ENCODE data around the gene C6orf136. TPM values are rescaled to one million over a fixed set of nuclear protein-coding genes. Genes with fewer than 3 reads are reported as not detected.

The C6orf136 gene
- total and polyA plus RNA-seq, 2 experiments from 2014 or later, result 2.4 to 8.6 TPM

DNA sequence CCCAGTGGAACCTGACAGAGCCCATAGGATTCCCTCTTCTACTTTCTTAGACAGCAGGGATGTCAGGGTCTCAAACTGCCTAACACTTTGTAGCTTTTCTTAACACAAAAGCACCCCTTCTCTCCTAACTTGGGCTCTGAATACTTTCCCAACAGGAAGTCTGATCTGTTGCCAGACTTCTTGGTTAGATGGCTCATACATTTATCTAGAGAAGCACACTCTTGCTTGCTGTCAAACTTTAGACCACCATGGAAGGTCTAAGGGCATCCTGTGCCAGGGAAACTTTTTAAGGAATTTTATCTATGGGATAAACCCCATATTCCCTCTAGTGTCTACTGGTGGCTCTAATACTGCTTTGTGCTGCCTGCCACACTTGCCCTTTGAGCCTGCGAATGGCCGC lies 3.3 kb upstream of the C6orf136 start:
- no peak overlapping the region for H3K27ac ChIP-seq
- H3K4me3 ChIP-seq, result no peak overlapping the region
- H3K27me3 ChIP-seq (replicated peaks; ENCODE audit: insufficient read depth), result no peaks in the 10 kb centered on the region
- peaks cover 31% of the 10 kb centered on the region for H3K79me2 ChIP-seq (ENCODE audit: insufficient read depth)
- peak; percentile 3 for DNase-seq
- H3F3A ChIP-seq (ENCODE audit: insufficient read depth), result peaks cover 4% of the 10 kb centered on the region; the same call in 1 of the 2 replicates
- no peak for TF ChIP-seq EZH2phosphoT487 (IDR thresholded peaks at IDR 0.05; ENCODE audit: insufficient read depth, low read depth)
- TF ChIP-seq EZH2 (IDR thresholded peaks at IDR 0.05; ENCODE audit: insufficient read depth, poor library complexity, severe bottlenecking), result no peak
- no peak overlapping the region for H3K9ac ChIP-seq
- H3K9me2 ChIP-seq (ENCODE audit: insufficient read depth), result no peaks in the 10 kb centered on the region
- no peak overlapping the region for H2AFZ ChIP-seq
- in situ Hi-C loops (cut with MboI), result no loop called here
- no peak overlapping the region for H3K4me2 ChIP-seq (ENCODE audit: unreplicated experiment)
- H3K9me3 ChIP-seq (ENCODE audit: low read depth), result no peaks in the 10 kb centered on the region
- H3K4me1 ChIP-seq (ENCODE audit: insufficient read depth), result 0 out of 2 replicates have a peak, but pooled peaks cover 4% of the 10 kb centered on the region
- no peaks in the 10 kb centered on the region for H4K20me1 ChIP-seq (ENCODE audit: insufficient read depth)
- no peaks in the 10 kb centered on the region; the same call in 1 of the 2 replicates for H3K36me3 ChIP-seq (ENCODE audit: low read depth)
- WGBS, 2 experiments (ENCODE audit: low coverage in 1 of 2, low lambda C conversion rate in 2 of 2, missing lambda C conversion rate in 2 of 2), result 100% methylated on average over 2 of the region's 2 CpGs

DNA sequence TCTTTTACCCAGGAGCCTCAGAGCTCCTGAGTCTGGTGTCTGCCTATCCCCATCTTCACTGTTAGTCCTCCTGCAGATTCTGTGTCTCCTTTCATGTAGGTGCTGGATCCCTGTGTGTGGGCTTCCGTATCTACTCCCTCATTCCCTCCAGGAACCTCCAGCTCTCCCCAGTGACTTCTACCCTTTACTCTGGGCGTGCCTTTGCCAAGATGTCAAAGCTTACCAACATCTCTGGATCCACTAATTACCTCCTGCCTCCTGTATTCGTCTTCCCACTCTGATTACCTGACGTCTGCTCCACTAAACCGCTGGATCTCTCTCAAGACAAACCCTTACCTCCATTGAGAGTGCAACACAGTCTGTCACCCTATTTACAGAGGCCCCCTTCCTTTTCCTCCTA lies 2.2 kb upstream of the C6orf136 start:
- Histone ChIP-seq H3K9me3 (ENCODE audit: low read depth) (no peaks in the 10 kb centered on the region), H3K4me3 (no peak overlapping the region), H3F3A (ENCODE audit: insufficient read depth) (peaks cover 4% of the 10 kb centered on the region; the same call in 1 of the 2 replicates), H3K27ac (no peak overlapping the region), H3K9me2 (ENCODE audit: insufficient read depth) (no peaks in the 10 kb centered on the region), H3K36me3 (ENCODE audit: low read depth) (no peaks in the 10 kb centered on the region; the same call in 1 of the 2 replicates), H4K20me1 (ENCODE audit: insufficient read depth) (no peaks in the 10 kb centered on the region), H3K27me3 (replicated peaks; ENCODE audit: insufficient read depth) (no peaks in the 10 kb centered on the region), H3K4me2 (ENCODE audit: unreplicated experiment) (no peak overlapping the region), H3K9ac (no peak overlapping the region; the same call in 1 of the 2 replicates), H3K79me2 (ENCODE audit: insufficient read depth) (peaks cover 42% of the 10 kb centered on the region), H3K4me1 (ENCODE audit: insufficient read depth) (0 out of 2 replicates have a peak, but pooled peaks cover 4% of the 10 kb centered on the region), H2AFZ (no peak overlapping the region)
- no peak for DNase-seq
- TF ChIP-seq EZH2 (IDR thresholded peaks at IDR 0.05; ENCODE audit: insufficient read depth, poor library complexity, severe bottlenecking) (no peak), EZH2phosphoT487 (IDR thresholded peaks at IDR 0.05; ENCODE audit: insufficient read depth, low read depth) (no peak)
- in situ Hi-C loops (cut with MboI), result no loop called here
- 83 to 85% methylated on average over 5 of the region's 5 CpGs for WGBS, 2 experiments (ENCODE audit: low coverage in 1 of 2, low lambda C conversion rate in 2 of 2, missing lambda C conversion rate in 2 of 2)

DNA sequence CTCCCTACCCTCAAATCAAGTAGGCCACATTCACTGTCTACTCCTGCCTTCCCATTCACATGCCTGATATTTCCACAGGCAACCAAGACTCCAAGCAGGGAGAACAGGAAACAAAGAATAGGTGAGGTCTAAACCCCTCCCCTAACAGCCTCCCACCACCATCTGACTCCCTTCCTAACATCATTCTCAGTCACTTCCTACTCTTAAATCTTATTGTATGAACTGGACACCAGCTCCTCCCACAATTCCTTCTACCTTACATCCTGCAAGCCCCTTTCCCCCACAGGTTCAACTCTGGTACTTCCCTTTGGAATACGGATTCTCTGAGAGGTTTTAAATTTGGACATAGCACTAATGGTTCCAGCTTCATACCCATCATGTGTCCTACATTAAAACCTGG lies 944 bp upstream of the C6orf136 start:
- no peak overlapping the region for H2AFZ ChIP-seq
- H3K79me2 ChIP-seq (ENCODE audit: insufficient read depth), result peaks cover 47% of the 10 kb centered on the region
- 46 to 58% methylated on average over 1 of the region's 1 CpG for WGBS, 2 experiments (ENCODE audit: low coverage in 1 of 2, low lambda C conversion rate in 2 of 2, missing lambda C conversion rate in 2 of 2)
- no peak for DNase-seq
- 0 out of 2 replicates have a peak, but pooled peaks cover 4% of the 10 kb centered on the region for H3K4me1 ChIP-seq (ENCODE audit: insufficient read depth)
- in situ Hi-C loops (cut with MboI), result no loop called here
- no peaks in the 10 kb centered on the region; the same call in 1 of the 2 replicates for H3K36me3 ChIP-seq (ENCODE audit: low read depth)
- no peak overlapping the region for H3K4me2 ChIP-seq (ENCODE audit: unreplicated experiment)
- H3K9me2 ChIP-seq (ENCODE audit: insufficient read depth), result no peaks in the 10 kb centered on the region
- peaks cover 4% of the 10 kb centered on the region; the same call in 1 of the 2 replicates for H3F3A ChIP-seq (ENCODE audit: insufficient read depth)
- H3K27me3 ChIP-seq (replicated peaks; ENCODE audit: insufficient read depth), result no peaks in the 10 kb centered on the region
- peak overlapping the region; percentile 78 for H3K9ac ChIP-seq
- H3K9me3 ChIP-seq (ENCODE audit: low read depth), result no peaks in the 10 kb centered on the region
- H3K4me3 ChIP-seq, result no peak overlapping the region
- no peak overlapping the region for H3K27ac ChIP-seq
- H4K20me1 ChIP-seq (ENCODE audit: insufficient read depth), result no peaks in the 10 kb centered on the region
- no peak for TF ChIP-seq EZH2phosphoT487 (IDR thresholded peaks at IDR 0.05; ENCODE audit: insufficient read depth, low read depth)
- TF ChIP-seq EZH2 (IDR thresholded peaks at IDR 0.05; ENCODE audit: insufficient read depth, poor library complexity, severe bottlenecking), result no peak

DNA sequence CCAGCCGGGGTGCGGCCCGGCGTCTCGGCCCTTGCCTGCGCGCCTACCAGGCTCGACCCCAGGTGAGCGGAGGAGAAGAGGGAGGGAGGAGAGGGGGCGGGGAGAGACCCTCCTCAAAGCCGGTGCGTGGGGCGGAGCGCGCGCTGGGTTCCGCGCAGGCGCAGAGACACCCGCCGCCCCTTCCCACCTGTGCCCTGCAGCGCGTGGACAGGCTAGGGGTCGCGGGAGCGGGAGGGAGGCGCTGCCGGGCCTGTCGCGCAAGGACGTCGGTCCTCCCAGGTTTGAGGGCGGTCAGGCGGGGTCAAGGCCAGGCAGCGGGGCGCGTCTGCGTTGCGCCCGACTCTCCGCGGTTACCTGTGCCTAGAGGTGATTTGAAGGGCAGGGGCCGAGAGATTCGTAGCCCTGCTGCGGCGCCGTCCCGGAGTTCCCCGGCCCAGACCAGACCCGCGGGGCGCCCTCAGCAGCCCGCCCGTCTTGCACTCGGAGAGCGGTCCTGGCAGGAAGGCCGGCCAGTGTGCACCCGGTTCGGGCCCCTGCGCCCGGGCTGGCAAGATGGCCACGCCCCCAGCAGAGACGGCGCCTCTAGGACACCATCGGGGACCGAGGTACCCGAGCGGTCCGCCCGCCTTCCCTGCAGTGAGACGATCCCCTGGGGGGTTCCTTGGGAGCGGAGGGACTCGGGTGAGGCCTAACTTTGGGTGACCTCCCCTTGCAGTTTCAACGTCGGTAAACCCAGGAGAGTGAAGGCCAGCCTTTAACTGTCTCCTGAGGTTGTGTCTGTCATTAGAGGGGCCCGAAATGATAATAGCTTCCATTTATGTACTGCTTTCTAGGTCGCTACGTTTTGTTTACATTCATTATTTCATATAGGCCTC lies 546 bp downstream of the C6orf136 start:
- DNase-seq, result peak; percentile 87
- Histone ChIP-seq H3K27me3 (replicated peaks; ENCODE audit: insufficient read depth) (no peaks in the 10 kb centered on the region), H3K79me2 (ENCODE audit: insufficient read depth) (peaks cover 47% of the 10 kb centered on the region), H3K36me3 (ENCODE audit: low read depth) (0 out of 2 replicates have a peak, but pooled peaks cover 6% of the 10 kb centered on the region), H3K9me2 (ENCODE audit: insufficient read depth) (no peaks in the 10 kb centered on the region), H3K9me3 (ENCODE audit: low read depth) (no peaks in the 10 kb centered on the region), H3F3A (ENCODE audit: insufficient read depth) (peaks cover 4% of the 10 kb centered on the region; the same call in 1 of the 2 replicates), H3K4me2 (ENCODE audit: unreplicated experiment) (peak overlapping the region; percentile 86), H3K4me3 (peak overlapping the region; percentile 79), H4K20me1 (ENCODE audit: insufficient read depth) (no peaks in the 10 kb centered on the region), H2AFZ (peak overlapping the region; percentile 82), H3K4me1 (ENCODE audit: insufficient read depth) (0 out of 2 replicates have a peak, but pooled peaks cover 4% of the 10 kb centered on the region), H3K9ac (peak overlapping the region; percentile 78), H3K27ac (peak overlapping the region; percentile 36)
- in situ Hi-C loops (cut with MboI), result no loop called here
- TF ChIP-seq EZH2 (IDR thresholded peaks at IDR 0.05; ENCODE audit: insufficient read depth, poor library complexity, severe bottlenecking) (no peak), EZH2phosphoT487 (IDR thresholded peaks at IDR 0.05; ENCODE audit: insufficient read depth, low read depth) (no peak)
- WGBS, 2 experiments (ENCODE audit: low coverage in 1 of 2, low lambda C conversion rate in 2 of 2, missing lambda C conversion rate in 2 of 2), result 1 to 2% methylated on average over 55 to 66 of the region's 78 CpGs
